Measurements from ENCODE around the gene HIBCH. TPM values are rescaled to one million over a fixed set of nuclear protein-coding genes. Genes with fewer than 3 reads are reported as not detected.

Gene HIBCH
- total and polyA plus RNA-seq, 2 of the 13 experiments (the other 11 are each of a cell fraction or from before 2014, with no cell fraction given): 18.8 to 49.5 TPM

- peak; percentile 96 for TF ChIP-seq IKZF5 (CRISPR knock-in tag; IDR thresholded peaks at IDR 0.05)
- peak; percentile 52; the same call in 1 of the 2 replicates for TF ChIP-seq KIAA2018 (CRISPR knock-in tag; IDR thresholded peaks at IDR 0.05; ENCODE audit: borderline replicate concordance)
- peak; percentile 87; the same call in 1 of the 2 replicates for TF ChIP-seq ZNF205 (CRISPR knock-in tag; IDR thresholded peaks at IDR 0.05)
- no peak for TF ChIP-seq NR2F2 (IDR thresholded peaks at IDR 0.05; ENCODE audit: borderline replicate concordance, low read depth)
- TF ChIP-seq HHEX (CRISPR knock-in tag; IDR thresholded peaks at IDR 0.05): no peak
- 0 out of 2 replicates have a peak, but pooled peaks have one; percentile 8 for TF ChIP-seq ZXDC (CRISPR knock-in tag; IDR thresholded peaks at IDR 0.05)
- TF ChIP-seq NR3C1 (CRISPR knock-in tag; IDR thresholded peaks at IDR 0.05): no peak
- TF ChIP-seq ZNF383 (CRISPR knock-in tag; IDR thresholded peaks at IDR 0.05; ENCODE audit: borderline replicate concordance): no peak
- peak; percentile 96 for TF ChIP-seq ZNF639 (CRISPR knock-in tag; conservative IDR thresholded peaks at IDR 0.05)
- TF ChIP-seq JUNB (CRISPR knock-in tag; IDR thresholded peaks at IDR 0.05; ENCODE audit: borderline replicate concordance): no peak
- peak; percentile 62 for TF ChIP-seq AGO1 (IDR thresholded peaks at IDR 0.05; ENCODE audit: low read depth, low read length, poor library complexity, severe bottlenecking)
These were observed at the start of gene HIBCH (continued) for GRCh38 chr2:190319555-190320498.
